ENCODE measurements around the gene ANKMY1.

DNA sequence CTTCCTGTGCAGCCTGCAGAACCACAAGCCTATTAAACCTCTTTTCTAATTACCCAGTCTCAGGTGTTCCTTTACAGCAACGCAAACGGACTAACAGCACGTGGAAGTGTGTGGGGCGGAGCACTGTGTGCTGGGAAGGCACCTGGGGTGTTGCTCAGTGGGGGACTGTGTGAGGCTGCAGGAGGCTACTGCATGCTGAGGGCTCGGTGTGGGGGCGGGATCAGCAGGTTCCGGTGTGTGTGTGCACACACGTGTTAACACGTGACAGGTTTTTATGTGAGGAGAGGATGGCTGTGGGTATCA, 58.9 kb downstream of the ANKMY1 start:
- TF ChIP-seq, protein P1, sequence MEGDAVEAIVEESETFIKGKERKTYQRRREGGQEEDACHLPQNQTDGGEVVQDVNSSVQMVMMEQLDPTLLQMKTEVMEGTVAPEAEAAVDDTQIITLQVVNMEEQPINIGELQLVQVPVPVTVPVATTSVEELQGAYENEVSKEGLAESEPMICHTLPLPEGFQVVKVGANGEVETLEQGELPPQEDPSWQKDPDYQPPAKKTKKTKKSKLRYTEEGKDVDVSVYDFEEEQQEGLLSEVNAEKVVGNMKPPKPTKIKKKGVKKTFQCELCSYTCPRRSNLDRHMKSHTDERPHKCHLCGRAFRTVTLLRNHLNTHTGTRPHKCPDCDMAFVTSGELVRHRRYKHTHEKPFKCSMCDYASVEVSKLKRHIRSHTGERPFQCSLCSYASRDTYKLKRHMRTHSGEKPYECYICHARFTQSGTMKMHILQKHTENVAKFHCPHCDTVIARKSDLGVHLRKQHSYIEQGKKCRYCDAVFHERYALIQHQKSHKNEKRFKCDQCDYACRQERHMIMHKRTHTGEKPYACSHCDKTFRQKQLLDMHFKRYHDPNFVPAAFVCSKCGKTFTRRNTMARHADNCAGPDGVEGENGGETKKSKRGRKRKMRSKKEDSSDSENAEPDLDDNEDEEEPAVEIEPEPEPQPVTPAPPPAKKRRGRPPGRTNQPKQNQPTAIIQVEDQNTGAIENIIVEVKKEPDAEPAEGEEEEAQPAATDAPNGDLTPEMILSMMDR (IDR thresholded peaks at IDR 0.05) = no peak
- TF ChIP-seq POLR2A (IDR thresholded peaks at IDR 0.05) = no peak
